Stimulated activated CD8-positive, alpha-beta memory T cell treated with anti-CD3 and anti-CD28 coated beads, Interleukin-15, amount 100 ng/mL, for 48 hours (primary cell): Measurements from ENCODE around the gene CDC42BPA.
"Not testable (repeated sequence)": the region's sequence is repeated elsewhere in the genome, so short reads cannot be mapped to it uniquely, and the experiment has no call there.

ENCODE experiments used
- DNase-seq, 2 donors: peaks; one replicate each; pipeline ENCODE4 v3.0.0-alpha.2; 2020; ENCODE audit warnings: low read depth in 2 of 2

Gene CDC42BPA

GRCh38 chr1:226964611-226965486, 353.4 kb downstream of the CDC42BPA start:
- DNase-seq = no peak

- no peak for DNase-seq
Observed at GRCh38 chr1:226964068-226964425, 354.2 kb downstream of the CDC42BPA start.

- no peak for DNase-seq
Observed at GRCh38 chr1:226962421-226963391, 355.6 kb downstream of the CDC42BPA start.

- no peak for DNase-seq
Observed at GRCh38 chr1:226960944-226961765, 357.1 kb downstream of the CDC42BPA start.

- no peak for DNase-seq
Observed at GRCh38 chr1:226960256-226960655, 358.0 kb downstream of the CDC42BPA start.

- no peak for DNase-seq
Observed at GRCh38 chr1:226958300-226958699, 360.0 kb downstream of the CDC42BPA start.

GRCh38 chr1:226957714-226958113, 360.6 kb downstream of the CDC42BPA start:
- DNase-seq = no peak

- DNase-seq = no peak
Observed at GRCh38 chr1:226956942-226957713, 361.2 kb downstream of the CDC42BPA start.

GRCh38 chr1:226955857-226956256, 362.4 kb downstream of the CDC42BPA start:
- not testable (repeated sequence) for DNase-seq

GRCh38 chr1:226954777-226955176, 363.5 kb downstream of the CDC42BPA start:
- DNase-seq = no peak

- DNase-seq = no peak
Observed at GRCh38 chr1:226954337-226954736, 364.0 kb downstream of the CDC42BPA start.

- DNase-seq = no peak
Observed at GRCh38 chr1:226953175-226953800, 365.0 kb downstream of the CDC42BPA start.

GRCh38 chr1:226952118-226952441, 366.2 kb downstream of the CDC42BPA start:
- DNase-seq = no peak

- no peak for DNase-seq
Observed at GRCh38 chr1:226951286-226952117, 366.8 kb downstream of the CDC42BPA start.

GRCh38 chr1:226950871-226951270, 367.4 kb downstream of the CDC42BPA start:
- no peak for DNase-seq

GRCh38 chr1:226950316-226950715, 368.0 kb downstream of the CDC42BPA start:
- DNase-seq = no peak

GRCh38 chr1:226949401-226949800, 368.9 kb downstream of the CDC42BPA start:
- no peak for DNase-seq

- DNase-seq = no peak
Observed at GRCh38 chr1:226948996-226949395, 369.3 kb downstream of the CDC42BPA start.

- no peak for DNase-seq
Observed at GRCh38 chr1:226948480-226948879, 369.8 kb downstream of the CDC42BPA start.

- DNase-seq = no peak
Observed at GRCh38 chr1:226948051-226948450, 370.2 kb downstream of the CDC42BPA start.
